ENCODE measurements around the gene KCNAB1.

Gene KCNAB1

GRCh38 chr3:156511987-156512677 is 391.8 kb downstream of the KCNAB1 start:
- DNase-seq, result no peak

- DNase-seq, result no peak
Measured at GRCh38 chr3:156513619-156514018, 393.2 kb downstream of the KCNAB1 start.

GRCh38 chr3:156516284-156516683 is 395.9 kb downstream of the KCNAB1 start:
- no peak for DNase-seq

GRCh38 chr3:156516961-156517360 is 396.6 kb downstream of the KCNAB1 start:
- no peak for DNase-seq

GRCh38 chr3:156518726-156519125 is 398.3 kb downstream of the KCNAB1 start:
- no peak for DNase-seq

GRCh38 chr3:156519758-156520162 is 399.4 kb downstream of the KCNAB1 start:
- no peak for DNase-seq

GRCh38 chr3:156522673-156523072 is 402.3 kb downstream of the KCNAB1 start:
- no peak for DNase-seq

- no peak for DNase-seq
Measured at GRCh38 chr3:156525808-156526207, 405.4 kb downstream of the KCNAB1 start.

- no peak for DNase-seq
Measured at GRCh38 chr3:156527060-156527459, 406.7 kb downstream of the KCNAB1 start.

- no peak for DNase-seq
Measured at GRCh38 chr3:156530980-156531379, 410.6 kb downstream of the KCNAB1 start.

GRCh38 chr3:156532730-156533129 is 412.4 kb downstream of the KCNAB1 start:
- DNase-seq, result no peak

GRCh38 chr3:156533205-156533604 is 412.8 kb downstream of the KCNAB1 start:
- no peak for DNase-seq

- DNase-seq, result peak; percentile 74
Measured at GRCh38 chr3:156535162-156535627, 414.8 kb downstream of the KCNAB1 start.

GRCh38 chr3:156535798-156536197 is 415.4 kb downstream of the KCNAB1 start:
- no peak for DNase-seq

GRCh38 chr3:156536524-156537316 is 416.3 kb downstream of the KCNAB1 start:
- DNase-seq, result no peak

GRCh38 chr3:156539051-156539450 is 418.7 kb downstream of the KCNAB1 start:
- no peak for DNase-seq

GRCh38 chr3:156539802-156540201 is 419.4 kb downstream of the KCNAB1 start:
- no peak for DNase-seq

GRCh38 chr3:156542101-156543042 is 422.0 kb downstream of the KCNAB1 start:
- no peak for DNase-seq

- no peak for DNase-seq
Measured at GRCh38 chr3:156543043-156543555, 422.7 kb downstream of the KCNAB1 start.

GRCh38 chr3:156547637-156548036 is 427.3 kb downstream of the KCNAB1 start:
- DNase-seq, result no peak

- no peak for DNase-seq
Measured at GRCh38 chr3:156548041-156548687, 427.8 kb downstream of the KCNAB1 start.

GRCh38 chr3:156548902-156549301 is 428.5 kb downstream of the KCNAB1 start:
- DNase-seq, result no peak

Measured in right forelimb (tissue), 1 donor.